HG03139 (cell line): ENCODE data around the gene ENDOG.
A peak's percentile ranks its signal among the peaks of the same experiment; 100 is the strongest.

ENCODE experiments used
- ATAC-seq: cut with Tn5 transposase; IDR thresholded peaks from one replicate; pipeline ENCODE4 v1.9.1; 2021; ENCODE audit not compliant: unreplicated experiment

Gene ENDOG

GRCh38 chr9:128798896-128799295, 19.4 kb upstream of the ENDOG start:
- no peak for ATAC-seq

GRCh38 chr9:128800061-128800460, 18.2 kb upstream of the ENDOG start:
- no peak for ATAC-seq

- no peak for ATAC-seq
Measured at GRCh38 chr9:128802482-128802881, 15.8 kb upstream of the ENDOG start.

- ATAC-seq, result no peak
Measured at GRCh38 chr9:128805661-128806060, 12.6 kb upstream of the ENDOG start.

GRCh38 chr9:128807827-128808226, 10.5 kb upstream of the ENDOG start:
- ATAC-seq, result no peak

GRCh38 chr9:128808543-128808942, 9.8 kb upstream of the ENDOG start:
- no peak for ATAC-seq

- no peak for ATAC-seq
Measured at GRCh38 chr9:128809036-128809599, 9.2 kb upstream of the ENDOG start.

GRCh38 chr9:128809831-128810230, 8.5 kb upstream of the ENDOG start:
- no peak for ATAC-seq

GRCh38 chr9:128810873-128811272, 7.4 kb upstream of the ENDOG start:
- ATAC-seq, result no peak

- ATAC-seq, result peak; percentile 13
Measured at GRCh38 chr9:128818839-128819715, 777 bp downstream of the ENDOG start.

- ATAC-seq, result no peak
Measured at GRCh38 chr9:128819716-128820664, 1.7 kb downstream of the ENDOG start.

GRCh38 chr9:128820665-128821583, 2.6 kb downstream of the ENDOG start:
- no peak for ATAC-seq

- ATAC-seq, result no peak
Measured at GRCh38 chr9:128821584-128822406, 3.5 kb downstream of the ENDOG start.

GRCh38 chr9:128822407-128823042, 4.2 kb downstream of the ENDOG start:
- ATAC-seq, result no peak

- no peak for ATAC-seq
Measured at GRCh38 chr9:128823362-128823902, 5.1 kb downstream of the ENDOG start.

GRCh38 chr9:128823903-128824406, 5.7 kb downstream of the ENDOG start:
- no peak for ATAC-seq

GRCh38 chr9:128824911-128825310, 6.6 kb downstream of the ENDOG start:
- no peak for ATAC-seq

- no peak for ATAC-seq
Measured at GRCh38 chr9:128825923-128826700, 7.8 kb downstream of the ENDOG start.
